GM21360 (cell line): ENCODE measurements around the gene FPGS.

Source experiments
- ATAC-seq: cut with Tn5 transposase; IDR thresholded peaks from one replicate; pipeline ENCODE4 v1.9.1; 2021; ENCODE audit warnings: mild to moderate bottlenecking, moderate library complexity; ENCODE audit not compliant: unreplicated experiment

Gene FPGS

DNA sequence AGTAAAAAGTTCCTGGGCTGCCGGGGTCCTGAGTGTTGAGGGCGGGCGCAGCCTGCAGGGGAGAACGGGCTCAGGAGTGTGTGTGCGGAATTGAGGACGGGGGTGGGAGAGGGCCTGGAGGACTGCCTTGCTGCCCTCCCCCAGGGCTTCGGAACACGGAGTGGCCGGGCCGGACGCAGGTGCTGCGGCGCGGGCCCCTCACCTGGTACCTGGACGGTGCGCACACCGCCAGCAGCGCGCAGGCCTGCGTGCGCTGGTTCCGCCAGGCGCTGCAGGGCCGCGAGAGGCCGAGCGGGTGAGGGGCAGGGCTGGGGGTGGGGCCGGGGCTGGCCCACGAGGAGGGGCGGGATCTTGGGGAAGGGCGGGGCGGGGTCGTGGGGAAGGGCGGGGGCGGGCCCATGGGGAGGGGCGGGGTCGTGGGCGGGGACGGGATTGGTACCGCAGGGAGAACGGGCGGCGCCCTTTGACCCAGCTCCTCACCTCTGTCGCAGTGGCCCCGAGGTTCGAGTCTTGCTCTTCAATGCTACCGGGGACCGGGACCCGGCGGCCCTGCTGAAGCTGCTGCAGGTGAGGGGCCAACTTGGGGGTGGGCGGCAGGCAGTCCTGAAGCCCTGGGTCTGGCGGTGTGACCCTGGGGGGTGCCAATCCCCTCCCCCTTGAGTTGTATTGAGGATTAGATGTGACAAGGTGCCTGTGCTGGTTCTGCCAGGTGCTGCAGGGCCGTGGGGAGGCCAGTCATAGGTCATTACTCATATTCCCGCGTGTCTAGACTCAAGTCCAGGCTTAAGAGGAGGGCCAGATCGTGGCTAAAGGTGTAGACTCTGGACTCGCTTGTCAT, 7.1 kb downstream of the FPGS start:
- ATAC-seq, result no peak

DNA sequence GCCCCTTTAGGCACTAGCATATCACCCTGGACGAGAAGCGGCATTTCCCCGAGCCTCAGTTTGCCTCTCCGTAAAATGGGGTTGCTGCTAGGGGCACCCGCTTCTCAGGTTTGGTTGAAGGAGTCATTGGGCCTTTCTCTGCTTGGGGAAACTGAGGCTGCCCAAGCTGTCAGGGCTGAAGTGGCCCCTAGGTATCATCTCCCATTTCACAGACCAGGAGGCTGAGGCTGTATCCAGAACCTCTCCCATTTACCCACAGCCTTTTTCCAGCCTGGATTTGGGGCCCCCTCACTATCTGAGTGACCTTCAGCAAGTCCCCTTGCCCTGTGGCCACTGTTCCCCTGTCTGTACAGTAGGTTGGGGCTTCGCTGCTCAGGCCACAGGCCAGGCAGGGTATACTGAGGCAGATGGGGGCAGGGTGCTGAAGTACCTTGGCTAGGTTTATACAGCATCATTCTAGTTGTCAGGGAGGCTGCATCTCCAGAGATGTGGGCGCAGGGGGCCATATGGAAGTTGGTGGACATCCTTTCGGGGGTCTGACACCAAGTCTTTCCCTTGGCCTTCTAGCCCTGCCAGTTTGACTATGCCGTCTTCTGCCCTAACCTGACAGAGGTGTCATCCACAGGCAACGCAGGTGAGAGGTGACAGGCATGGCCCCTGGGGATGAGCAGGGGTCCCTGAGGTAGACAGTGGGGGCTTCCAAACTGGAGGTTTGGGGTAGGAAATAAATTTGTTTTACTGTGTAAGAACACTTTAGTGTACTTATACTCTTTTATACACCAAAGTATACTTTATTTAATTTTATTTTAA, 7.9 kb downstream of the FPGS start:
- no peak for ATAC-seq

DNA sequence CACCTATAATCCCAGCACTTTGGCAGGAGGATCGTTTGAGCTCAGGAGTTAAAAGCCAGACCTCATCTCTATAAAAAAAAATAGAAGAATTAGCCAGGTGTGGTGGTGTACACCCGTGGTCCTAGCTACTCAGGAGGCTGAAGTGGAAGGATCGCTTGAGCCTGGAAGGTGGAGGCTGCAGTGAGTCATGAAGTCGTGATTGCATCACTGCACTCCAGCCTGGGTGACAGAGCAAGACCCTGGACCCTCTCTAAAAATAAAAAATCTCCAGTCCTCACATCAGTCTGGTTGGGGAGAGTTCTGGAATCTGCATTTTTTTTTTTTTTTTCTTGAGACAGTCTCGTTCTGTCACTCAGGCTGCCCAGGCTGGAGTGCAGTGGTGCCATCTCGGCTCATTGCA, 9.3 kb downstream of the FPGS start:
- ATAC-seq, result no peak

DNA sequence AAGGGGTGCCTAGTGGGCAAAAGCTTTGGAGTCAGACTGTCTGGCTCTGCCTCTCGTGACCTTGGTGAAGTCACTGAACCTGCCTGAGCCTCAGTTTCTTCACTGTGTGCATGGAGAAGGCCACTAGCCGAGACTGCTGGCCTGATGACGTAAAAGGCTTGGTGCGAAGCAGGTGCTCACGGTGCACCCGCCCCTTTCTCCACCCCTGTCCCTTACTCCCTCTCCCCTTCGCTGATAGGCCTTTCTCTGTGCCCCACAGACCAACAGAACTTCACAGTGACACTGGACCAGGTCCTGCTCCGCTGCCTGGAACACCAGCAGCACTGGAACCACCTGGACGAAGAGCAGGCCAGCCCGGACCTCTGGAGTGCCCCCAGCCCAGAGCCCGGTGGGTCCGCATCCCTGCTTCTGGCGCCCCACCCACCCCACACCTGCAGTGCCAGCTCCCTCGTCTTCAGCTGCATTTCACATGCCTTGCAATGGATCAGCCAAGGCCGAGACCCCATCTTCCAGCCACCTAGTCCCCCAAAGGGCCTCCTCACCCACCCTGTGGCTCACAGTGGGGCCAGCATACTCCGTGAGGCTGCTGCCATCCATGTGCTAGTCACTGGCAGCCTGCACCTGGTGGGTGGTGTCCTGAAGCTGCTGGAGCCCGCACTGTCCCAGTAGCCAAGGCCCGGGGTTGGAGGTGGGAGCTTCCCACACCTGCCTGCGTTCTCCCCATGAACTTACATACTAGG, 10.4 kb downstream of the FPGS start:
- no peak for ATAC-seq

DNA sequence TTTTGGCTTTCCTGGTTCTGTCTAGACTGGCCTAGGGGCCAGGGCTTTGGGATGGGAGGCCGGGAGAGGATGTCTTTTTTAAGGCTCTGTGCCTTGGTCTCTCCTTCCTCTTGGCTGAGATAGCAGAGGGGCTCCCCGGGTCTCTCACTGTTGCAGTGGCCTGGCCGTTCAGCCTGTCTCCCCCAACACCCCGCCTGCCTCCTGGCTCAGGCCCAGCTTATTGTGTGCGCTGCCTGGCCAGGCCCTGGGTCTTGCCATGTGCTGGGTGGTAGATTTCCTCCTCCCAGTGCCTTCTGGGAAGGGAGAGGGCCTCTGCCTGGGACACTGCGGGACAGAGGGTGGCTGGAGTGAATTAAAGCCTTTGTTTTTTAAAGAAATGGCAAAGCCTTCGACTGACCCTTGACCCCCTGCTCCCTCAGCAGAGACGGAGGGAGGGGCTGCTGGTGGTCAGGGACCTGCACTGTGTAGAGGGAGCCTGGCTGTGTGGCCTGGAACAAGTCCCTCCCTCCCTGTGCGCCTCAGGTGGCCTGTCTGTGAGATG, 11.1 kb downstream of the FPGS start:
- ATAC-seq, result no peak

DNA sequence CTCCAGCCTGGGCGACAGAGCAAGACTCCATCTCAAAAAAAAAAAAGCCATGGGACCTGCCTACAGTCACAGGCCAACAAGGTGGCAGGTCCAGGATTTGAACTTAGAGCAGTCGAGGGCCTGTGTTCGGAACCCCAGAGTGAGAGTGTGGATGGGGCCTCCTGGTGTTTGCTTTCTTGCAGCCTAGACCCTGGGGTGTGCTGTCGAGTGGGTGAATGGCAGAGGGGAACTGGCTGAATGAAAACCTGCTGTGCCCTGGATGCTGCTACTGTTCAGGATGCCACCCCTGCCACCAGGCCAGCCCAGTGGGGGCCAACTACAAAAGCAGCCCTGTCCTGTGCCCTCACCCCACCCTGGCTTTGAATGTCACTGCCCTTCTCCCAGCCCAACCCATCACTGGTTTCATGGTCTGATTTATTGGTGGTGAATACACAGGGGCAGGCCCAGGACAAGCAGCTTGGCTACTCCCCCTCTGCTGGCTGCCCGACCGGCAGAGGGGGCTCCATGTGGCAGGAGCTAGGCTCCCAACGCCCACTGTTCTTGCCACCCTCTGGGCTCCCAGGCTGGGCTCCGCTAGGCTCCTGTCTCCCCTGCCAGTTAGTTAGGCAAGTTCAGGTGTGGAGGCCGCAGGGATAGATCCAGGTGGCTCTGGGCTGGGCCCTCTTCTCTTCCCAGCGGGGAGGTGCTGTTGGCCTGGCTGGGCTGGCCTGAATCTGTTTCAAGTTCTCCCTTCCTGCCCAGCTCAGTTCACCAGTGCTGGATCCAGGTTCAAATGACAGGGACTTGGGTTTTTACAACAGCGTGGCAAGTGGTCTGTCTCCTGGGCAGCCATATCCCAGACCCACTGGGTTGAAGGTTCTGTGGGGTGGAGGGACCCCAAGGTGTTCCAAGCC, 12.2 kb downstream of the FPGS start:
- no peak for ATAC-seq

DNA sequence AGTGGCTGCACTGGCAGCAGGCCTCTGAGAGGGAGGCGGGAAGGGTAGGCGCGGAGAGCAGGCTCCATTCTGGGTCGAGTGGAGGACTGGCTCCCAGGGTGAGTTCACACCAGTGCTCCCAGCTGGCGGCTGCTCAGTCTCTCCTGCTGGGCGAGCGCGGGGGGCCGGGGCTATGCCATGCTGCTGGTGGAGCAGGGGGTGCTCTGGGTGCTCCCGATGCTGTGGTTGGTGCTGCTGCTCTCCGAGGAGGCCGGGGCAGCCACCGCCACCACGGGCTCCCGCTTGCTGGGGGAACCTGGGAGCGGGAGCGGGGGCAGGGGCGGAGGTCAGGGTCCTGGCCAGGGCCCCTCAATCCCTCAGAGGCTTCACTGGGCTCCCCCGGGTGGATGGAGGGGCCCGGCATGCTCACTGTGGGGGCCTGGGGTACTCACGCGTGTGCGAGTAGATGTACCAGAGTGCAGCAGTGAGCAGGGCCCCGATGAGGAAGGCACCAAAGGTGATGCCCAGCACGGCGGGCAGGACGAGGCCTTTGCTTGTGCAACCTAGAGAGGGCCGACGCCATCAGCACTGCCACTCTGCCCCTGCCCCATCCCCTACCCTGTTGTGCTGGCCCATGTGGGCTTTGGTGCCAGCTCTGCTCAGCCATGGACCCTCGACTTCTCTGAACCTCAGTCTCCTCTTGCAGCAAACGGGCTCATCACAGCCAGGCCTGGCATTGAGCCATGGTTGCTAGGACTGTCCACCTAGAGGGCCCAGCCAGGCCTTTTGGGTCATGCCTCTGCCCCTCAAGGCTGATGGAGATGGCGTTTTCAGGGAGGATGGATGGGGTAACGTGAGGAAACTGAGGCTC, 13.1 kb downstream of the FPGS start:
- ATAC-seq, result no peak

DNA sequence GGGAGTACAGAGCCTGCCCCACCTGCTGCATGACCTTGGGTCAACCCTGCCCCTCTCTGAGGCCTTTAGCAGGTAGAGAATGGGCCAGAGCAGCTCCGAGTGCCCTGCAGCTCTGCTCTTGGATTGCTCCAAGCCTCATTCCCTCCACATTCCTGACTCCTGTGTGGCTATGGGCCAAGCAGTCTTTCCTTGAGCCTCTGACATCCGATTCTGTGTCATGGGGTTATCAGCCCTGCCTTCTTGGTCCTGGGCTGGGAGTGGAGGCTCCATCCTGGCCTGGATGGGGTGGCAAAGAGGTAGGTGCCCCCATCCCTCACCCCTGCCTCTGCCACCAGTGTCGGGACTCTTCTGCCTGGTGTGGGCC, 13.7 kb downstream of the FPGS start:
- ATAC-seq, result no peak

DNA sequence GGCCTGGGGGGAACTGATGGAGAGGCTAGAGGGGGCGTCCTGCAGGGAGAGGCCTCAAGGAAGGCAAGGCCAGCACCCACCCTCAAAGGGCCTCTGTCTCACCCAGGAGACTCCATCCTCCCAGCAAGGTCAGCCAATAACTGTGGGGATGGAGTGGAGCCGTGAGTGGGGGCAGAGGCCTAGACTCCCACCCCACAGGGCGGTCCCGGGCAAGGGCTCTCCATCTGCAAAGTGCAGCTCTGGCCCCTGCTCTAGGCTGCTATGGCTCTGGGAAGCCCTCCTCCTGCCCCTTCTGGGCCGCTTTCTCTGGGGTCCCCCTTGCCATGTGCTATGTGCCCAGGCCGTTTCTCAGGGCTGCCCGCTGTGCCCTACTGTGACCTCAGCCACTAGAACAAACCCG, 14.0 kb downstream of the FPGS start:
- ATAC-seq, result no peak

DNA sequence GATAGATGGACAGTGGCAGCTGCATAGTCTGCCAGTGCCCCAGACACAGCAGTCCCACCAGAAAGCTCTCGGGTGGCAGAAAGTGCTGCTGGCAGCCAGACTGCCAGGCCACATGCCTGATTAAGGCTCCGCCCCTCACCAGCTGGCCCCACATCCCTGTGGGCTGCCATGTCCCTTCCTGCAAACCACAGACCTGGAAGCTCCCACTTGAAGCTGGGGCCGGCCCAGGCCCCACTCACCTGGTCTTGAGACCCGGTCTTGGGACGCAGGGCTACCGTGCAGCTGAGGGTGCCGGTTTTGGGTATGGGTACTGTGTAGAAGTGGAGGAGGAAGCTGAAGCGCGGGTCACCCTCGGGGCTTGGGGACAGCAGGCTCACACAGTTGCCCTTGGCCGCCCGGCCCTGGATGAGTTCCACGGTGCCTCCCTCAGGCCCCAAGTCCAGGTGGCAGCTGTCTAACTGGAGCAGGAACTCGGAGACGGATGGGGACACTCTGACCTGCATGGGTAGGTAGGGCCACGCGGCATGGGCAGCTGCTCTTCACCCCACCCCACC, 15.3 kb downstream of the FPGS start:
- ATAC-seq, result no peak

DNA sequence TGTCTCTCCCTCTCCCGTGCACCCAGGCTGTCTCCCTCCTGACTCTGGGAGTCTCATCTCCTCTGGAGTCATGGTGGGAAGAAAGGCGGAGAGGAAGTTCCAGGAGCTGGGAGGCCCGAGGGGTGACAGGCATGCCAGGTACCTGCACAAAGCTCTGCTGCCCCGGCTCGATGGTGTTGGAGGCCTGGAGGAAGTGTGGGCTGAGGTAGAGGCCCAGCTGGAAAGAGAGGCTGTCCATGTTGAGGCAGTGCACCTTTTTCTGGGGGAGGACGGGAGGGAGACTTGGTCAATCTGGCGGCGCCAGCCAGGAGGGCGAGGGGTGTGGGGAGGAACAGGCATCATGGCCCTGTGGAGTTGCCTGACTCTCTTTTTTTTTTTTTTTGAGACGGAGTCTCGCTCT, 15.9 kb downstream of the FPGS start:
- ATAC-seq, result no peak

DNA sequence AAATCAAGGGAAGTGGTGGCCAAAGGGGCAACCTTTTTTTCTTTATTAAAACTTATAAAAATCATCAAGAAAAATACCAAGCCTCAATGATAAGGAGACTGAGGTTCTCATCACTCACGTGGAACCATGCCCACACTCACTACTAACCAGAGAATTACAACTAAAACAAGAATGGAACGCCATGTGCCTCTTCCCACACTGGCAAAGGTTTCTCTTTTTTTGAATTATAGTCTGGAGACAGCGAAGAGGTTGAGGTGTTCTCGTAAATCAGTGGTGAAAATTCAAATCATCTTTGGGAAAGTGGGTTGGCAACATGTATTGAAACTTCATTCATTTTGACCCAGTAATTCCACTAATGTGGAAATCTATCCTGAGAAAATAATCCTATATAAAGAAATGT, 19.4 kb downstream of the FPGS start:
- ATAC-seq, result no peak

DNA sequence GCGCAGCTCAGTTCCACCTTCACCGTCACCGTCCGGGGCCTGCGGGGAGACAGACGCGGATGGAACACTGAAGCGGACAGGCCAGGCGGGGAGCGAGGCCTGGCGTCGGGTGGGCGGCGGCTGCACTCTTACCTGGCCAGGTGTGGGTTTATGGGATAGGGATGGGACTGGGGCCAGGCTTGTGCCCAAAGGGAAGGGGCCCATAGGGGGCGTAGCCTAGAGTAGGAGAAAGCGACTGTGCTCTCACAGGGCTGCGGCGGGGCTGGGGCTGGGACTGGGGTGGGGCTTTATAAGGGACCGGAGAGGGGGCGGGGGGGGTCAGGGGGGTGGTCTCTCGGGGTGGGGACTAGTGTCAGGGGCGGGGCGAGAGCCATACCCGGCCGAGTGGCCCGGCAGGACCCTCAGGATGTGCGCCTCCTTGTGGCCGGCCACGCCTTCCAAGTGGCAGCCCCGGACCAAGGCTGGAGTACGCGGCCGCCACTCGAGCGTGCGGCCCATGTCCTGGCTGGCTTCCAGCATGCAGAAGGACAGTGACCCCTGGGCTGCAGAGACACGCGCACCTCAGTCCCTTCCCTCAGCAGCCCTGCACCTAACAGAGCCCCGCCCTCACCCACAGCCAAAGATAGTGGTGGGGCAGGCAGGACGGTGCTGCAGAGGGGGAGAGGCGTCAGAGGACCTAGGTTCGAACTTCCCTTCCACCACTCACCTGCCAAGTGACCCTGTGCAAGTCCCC, 22.8 kb downstream of the FPGS start:
- ATAC-seq, result no peak

DNA sequence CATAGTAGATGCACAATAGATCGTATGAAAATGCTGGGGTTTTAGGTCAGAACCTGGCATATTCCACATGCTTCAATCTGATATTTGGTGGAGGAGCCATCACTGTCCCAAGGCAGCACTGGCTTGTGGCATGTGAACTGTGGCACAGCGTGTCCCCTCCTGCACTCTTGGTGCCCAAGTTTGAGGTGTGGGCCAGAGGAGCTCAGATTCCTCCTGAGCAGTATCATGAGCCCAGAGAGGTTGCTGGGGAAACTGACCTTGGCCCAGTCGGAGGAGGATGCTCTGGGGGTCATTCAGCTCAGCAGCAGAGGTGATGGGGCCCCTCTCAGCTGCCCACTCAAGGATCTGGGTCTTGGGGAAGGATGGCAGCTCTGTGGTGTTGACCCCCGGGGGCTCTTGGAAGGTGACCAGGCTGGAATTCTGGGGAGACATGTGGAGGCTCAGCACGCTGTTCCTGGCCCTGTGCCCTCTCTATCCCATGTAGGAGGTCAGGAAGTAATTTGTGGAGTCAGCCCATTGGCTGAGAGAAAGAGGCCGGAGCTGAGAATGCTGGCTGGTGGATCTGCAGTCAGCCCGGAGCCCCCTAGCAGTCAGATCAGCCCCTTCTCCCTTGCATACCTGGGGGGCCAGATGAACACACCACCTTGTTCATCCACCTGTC, 23.7 kb downstream of the FPGS start:
- ATAC-seq, result no peak

DNA sequence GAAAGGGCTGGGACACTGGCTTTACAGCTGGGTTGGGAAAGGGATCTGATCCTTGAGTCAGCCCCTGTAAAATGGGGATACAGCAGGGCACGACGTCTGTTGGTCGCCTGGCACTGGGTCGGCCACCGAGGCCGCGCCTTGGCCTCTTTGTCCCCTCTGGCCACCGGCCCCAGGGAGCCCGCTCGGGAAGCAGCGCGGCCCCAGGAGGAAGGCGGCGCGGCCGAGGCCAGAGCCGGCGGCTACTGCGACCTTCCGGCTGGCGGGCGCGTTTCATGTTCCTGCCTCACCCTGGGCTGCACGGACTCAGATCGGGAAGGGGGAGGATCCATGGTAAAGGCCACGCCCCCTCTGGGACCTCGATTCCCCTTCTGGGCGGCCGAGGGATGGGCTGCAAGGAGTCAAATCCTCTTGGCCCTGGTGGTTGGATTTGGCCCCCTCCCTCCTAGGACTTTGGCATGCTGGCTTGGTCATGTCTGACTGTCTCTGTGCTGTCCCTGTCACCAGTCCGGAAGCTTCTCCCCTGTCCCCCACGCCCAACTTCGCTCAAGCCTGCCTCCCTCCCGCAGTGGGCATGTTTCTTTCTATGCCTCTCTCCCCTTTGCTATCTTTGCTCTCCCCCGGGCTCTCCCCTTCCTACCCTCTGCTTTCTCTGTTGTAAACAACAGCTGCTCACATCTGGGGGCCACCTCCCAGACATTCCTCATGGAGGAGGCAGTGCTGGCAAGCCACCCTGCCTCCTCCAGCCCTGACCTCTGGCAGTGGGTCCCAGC, 25.8 kb downstream of the FPGS start:
- ATAC-seq, result no peak

DNA sequence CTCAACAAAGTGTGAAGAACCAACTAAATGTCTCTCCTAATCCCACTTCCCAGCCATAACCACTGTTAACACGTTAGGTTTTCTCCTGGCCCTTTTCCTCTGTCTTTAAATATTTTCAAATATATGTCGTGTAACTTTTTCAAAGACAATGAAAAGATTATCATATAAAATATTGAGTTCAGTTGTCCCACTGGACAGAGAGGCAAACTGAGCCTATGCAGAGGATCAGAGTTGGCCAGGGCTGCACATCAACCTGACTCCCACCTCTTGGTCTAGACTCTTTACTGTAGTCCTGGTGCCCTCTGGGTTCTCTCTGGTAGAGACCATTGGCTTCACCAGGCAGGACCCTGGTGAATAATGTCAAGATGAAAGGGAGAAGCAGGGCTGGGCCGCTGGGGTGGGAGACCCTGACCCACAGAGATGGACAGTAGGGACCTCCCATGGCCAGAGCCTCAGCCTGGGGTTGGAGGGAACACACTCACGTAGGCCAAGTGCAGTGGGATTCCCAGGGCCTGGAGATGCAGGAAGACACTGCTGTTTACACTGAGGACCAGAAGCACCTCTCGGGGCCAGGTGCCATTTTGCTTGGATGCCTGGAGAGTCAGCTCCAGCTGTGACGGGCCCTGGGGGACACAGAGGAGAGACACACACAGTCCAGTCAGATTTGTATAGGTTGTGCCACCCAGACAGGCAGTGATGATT, 26.7 kb downstream of the FPGS start:
- ATAC-seq, result no peak

DNA sequence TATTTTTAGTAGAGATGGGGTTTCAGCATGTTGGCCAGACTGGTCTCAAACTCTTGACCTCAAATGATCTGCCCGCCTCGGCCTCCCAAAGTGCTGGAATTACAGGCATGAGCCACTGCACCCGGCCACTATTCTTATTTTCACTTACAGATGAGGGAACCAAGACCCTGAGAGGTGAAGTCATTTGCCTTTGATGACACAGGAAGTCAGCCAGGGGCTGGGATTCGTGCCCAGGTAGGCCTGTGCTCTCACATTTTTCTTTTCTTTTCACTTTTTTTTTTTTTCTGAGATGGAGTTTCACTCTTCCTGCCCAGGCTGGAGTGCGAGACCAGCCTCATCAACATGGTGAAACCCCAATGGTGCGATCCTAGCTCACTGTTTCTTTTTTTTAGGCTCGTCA, 29.6 kb downstream of the FPGS start:
- no peak for ATAC-seq
